ENCODE data around the gene KCNQ1.

GRCh38 chr11:2746401-2747247, 301.8 kb downstream of the KCNQ1 start:
- TF ChIP-seq CTCF (IDR thresholded peaks at IDR 0.05) (no peak), POLR2A (IDR thresholded peaks at IDR 0.05) (no peak), POLR2AphosphoS5 (IDR thresholded peaks at IDR 0.05) (no peak), EP300 (IDR thresholded peaks at IDR 0.05) (no peak)

Data from sigmoid colon (tissue), 4 donors.